Stomach (tissue), 4 donors: ENCODE data around the gene TAF4.

ENCODE experiments used
- POLR2AphosphoS5 ChIP-seq, 3 donors: sonication (generic); formaldehyde crosslinking; IDR thresholded peaks; one replicate each; pipeline ENCODE4 v1.6.1; 2016; ENCODE audit warnings: antibody characterized with exemption in 3 of 3
- TF ChIP-seq, protein P1 (sequence below), 7 experiments: fragments of 450-650 bp in 4 of 7; fragments of 200-600 bp in 3 of 7; sonication (generic) in 3 of 7; IDR thresholded peaks; one replicate each; pipeline ENCODE4 v1.5.1; 2016 to 2019; ENCODE audit warnings: antibody characterized with exemption in 7 of 7, control low read depth in 2 of 7, mild to moderate bottlenecking in 1 of 7

DNA sequence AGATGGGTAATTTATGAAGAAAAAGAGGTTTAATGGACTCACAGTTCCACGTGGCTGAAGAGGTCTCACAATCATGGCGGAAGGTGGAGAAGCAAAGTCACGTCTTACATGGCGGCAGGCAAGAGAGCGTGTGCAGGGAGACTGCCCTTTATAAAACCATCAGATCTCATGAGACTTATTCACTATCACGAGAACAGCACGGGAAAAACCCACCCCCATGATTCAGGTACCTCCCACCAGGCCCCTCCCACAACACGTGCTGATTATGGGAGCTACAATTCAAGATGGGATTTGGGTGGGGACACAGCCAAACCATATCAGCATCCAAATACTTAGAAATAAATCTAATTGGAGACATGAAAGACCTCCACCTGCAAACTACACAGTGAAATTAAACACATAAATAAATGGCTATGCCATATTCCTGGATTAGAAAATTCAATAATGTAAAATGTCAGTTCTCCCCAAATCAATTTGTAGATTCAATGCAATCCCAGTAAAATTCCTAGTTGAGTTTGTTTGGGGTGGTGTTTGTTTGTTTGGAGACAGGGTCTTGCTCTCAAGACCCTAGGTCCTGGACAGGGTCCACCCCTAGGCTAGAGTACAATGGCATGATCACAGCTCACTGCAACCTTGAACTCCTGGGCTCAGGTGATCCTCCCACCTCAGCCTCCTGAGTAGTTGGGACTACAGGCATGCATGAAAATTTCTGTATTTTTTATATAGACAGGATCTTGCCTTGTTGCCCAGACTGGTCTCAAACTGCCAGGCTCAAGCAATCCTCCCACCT is 101.6 kb downstream of the TAF4 start:
- TF ChIP-seq, protein P1, sequence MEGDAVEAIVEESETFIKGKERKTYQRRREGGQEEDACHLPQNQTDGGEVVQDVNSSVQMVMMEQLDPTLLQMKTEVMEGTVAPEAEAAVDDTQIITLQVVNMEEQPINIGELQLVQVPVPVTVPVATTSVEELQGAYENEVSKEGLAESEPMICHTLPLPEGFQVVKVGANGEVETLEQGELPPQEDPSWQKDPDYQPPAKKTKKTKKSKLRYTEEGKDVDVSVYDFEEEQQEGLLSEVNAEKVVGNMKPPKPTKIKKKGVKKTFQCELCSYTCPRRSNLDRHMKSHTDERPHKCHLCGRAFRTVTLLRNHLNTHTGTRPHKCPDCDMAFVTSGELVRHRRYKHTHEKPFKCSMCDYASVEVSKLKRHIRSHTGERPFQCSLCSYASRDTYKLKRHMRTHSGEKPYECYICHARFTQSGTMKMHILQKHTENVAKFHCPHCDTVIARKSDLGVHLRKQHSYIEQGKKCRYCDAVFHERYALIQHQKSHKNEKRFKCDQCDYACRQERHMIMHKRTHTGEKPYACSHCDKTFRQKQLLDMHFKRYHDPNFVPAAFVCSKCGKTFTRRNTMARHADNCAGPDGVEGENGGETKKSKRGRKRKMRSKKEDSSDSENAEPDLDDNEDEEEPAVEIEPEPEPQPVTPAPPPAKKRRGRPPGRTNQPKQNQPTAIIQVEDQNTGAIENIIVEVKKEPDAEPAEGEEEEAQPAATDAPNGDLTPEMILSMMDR (IDR thresholded peaks at IDR 0.05), result no peak
- TF ChIP-seq POLR2AphosphoS5 (IDR thresholded peaks at IDR 0.05), result no peak
